ENCODE measurements around the gene ADD1. TPM values are rescaled to one million over a fixed set of nuclear protein-coding genes. Genes with fewer than 3 reads are reported as not detected.
A peak's percentile ranks its signal among the peaks of the same experiment; 100 is the strongest.

Gene ADD1
- total RNA-seq, 1 donor from 2014 or later, result 235 TPM

DNA sequence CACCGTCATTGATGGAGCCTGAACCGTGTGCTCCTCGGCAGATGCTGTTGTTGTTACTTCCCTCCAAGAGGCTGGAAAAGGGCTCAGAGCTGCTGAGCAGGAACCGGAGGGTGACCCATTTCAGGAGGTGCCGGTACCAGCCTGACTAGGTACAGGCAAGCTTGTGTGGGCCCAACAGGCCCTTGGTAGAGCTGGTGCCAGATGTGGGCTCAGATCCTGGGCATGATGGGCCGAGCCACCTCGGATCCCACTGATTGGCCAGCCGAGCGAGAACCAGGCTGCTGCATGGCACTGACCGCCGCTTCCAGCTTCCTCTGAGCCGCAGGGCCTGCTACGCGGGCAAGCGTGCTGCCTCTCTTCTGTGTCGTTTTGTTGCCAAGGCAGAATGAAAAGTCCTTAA is 85.8 kb downstream of the ADD1 start:
- Mint-ChIP-seq H3K27ac (peak overlapping the region; percentile 69), H3K4me3 (no peak overlapping the region), H3K4me1 (ENCODE audit: unreplicated experiment) (peaks cover 5% of the 10 kb centered on the region), H3K9me3 (no peaks in the 10 kb centered on the region), H3K36me3 (peaks cover 12% of the 10 kb centered on the region), H3K27me3 (no peaks in the 10 kb centered on the region)
- TF ChIP-seq, protein P1, sequence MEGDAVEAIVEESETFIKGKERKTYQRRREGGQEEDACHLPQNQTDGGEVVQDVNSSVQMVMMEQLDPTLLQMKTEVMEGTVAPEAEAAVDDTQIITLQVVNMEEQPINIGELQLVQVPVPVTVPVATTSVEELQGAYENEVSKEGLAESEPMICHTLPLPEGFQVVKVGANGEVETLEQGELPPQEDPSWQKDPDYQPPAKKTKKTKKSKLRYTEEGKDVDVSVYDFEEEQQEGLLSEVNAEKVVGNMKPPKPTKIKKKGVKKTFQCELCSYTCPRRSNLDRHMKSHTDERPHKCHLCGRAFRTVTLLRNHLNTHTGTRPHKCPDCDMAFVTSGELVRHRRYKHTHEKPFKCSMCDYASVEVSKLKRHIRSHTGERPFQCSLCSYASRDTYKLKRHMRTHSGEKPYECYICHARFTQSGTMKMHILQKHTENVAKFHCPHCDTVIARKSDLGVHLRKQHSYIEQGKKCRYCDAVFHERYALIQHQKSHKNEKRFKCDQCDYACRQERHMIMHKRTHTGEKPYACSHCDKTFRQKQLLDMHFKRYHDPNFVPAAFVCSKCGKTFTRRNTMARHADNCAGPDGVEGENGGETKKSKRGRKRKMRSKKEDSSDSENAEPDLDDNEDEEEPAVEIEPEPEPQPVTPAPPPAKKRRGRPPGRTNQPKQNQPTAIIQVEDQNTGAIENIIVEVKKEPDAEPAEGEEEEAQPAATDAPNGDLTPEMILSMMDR (conservative IDR thresholded peaks at IDR 0.05), result no peak
- no peak for DNase-seq (ENCODE audit: extremely low spot score, unreplicated experiment)

DNA sequence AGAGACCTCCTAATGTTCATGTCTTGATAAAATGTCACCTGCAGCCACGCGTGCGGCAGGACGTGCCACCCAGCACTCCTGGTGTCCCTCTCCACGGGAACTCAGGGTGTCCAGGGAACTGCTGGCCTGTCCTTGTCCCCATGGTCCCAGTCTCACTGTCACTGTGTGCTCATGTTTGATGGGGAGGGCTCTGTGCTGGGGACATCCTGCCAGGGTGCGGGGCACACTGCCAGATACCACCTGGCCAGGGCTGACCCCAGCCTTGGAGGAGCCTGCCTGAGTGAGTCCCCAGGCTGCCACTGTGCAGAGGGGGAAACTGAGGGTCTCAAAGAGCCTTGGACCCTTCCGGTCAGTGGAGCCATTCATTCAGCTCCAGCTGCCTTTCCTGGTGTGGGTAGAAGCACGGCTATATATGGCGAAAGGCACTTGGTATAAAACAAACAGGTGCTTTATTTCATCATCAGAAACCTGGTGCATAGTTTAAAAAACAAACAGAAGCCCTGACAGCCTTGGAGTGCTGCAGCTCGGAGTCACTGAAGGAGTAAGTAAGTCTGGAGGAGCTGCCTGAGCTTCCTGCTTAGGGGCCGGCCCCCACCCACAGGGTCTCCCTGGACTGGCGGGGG is 86.6 kb downstream of the ADD1 start:
- peaks cover 12% of the 10 kb centered on the region for H3K36me3 Mint-ChIP-seq

DNA sequence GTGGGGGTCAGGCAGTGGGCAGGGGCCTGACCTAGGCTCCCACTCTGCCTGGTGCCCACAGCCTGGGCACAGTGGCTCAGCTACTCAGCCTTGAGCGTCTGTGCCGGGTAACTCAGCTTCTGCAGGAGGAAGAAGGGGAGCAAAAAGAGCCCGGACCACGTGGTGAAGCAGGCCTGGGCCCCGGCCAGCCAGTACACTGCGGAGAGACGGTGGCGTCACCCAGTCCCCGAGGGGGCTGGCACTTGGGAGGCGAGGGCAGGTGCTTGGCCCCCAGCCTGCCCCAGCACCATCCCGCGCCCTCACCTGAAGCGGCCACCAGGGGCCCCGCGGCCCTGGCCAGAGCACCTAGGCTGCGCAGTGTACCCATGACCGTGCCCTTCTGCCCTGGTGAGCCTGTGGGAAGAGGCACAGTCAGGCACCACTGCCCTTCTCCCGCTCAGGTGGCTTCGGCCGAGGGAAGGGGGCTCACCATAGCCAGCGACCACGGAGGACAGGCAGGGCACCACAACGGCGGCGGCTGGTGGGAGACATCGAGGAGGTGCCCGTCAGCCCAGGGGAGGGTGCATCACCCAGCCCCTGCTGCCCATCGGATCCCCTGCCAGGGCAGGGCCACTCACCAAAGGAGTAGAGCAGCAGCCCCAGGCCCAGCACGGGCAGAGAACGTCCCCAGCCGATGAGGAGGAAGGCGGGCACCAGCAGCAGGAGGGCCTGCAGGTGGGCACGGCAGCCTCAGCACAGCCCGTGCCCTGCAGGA is 87.3 kb downstream of the ADD1 start:
- Mint-ChIP-seq H3K36me3 (peaks cover 12% of the 10 kb centered on the region), H3K27ac (no peak overlapping the region), H3K27me3 (no peaks in the 10 kb centered on the region), H3K4me3 (no peak overlapping the region), H3K4me1 (ENCODE audit: unreplicated experiment) (peaks cover 9% of the 10 kb centered on the region), H3K9me3 (no peaks in the 10 kb centered on the region)
- TF ChIP-seq, protein P1 (conservative IDR thresholded peaks at IDR 0.05), result peak; percentile 46
- DNase-seq (ENCODE audit: extremely low spot score, unreplicated experiment), result no peak

More for the DNA sequence above, 86.6 kb downstream of the ADD1 start:
- no peak overlapping the region for H3K4me3 Mint-ChIP-seq
- DNase-seq (ENCODE audit: extremely low spot score, unreplicated experiment), result no peak
- TF ChIP-seq, protein P1 (conservative IDR thresholded peaks at IDR 0.05), result no peak
- H3K4me1 Mint-ChIP-seq (ENCODE audit: unreplicated experiment), result peaks cover 5% of the 10 kb centered on the region
- no peaks in the 10 kb centered on the region for H3K9me3 Mint-ChIP-seq
- H3K27ac Mint-ChIP-seq, result no peak overlapping the region
- H3K27me3 Mint-ChIP-seq, result no peaks in the 10 kb centered on the region

DNA sequence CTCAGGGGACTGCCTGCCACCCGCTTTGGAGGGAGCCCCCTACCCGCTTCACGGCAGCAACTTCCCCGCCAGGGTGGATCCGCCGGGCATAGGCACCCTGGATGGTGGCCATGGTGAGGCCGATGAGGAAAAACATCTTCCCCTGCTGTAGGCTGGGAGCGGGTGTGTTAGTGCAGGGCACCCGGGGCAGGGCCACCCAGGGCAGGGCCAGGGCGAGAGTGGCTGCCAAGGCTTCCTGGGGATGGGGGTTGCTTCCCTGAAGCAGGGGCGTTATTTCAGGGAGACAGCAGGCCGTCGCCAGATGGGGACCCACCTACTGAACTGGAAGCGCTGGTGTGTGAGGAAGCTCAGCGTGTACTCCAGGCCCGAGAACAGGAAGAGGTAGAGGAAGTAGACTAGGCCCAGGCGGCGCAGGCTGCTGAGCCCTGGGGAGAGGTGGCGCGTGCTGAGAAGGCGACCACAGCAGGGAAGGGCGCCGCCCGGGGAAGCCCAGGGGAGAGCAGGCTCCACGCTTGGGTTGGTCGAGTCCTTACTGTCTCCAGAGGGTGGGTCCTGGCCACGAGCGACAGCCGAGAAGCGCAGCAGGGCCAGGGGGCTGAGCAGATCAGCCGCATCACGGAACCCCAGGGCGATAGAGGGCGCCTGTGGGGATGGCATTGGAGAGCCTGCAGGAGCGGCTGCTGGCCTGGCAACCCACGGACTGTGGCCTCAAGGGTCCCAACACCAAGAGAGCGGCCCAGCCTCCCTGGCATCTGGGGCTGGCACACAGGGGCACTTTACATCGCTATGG is 88.1 kb downstream of the ADD1 start:
- H3K27me3 Mint-ChIP-seq, result no peaks in the 10 kb centered on the region
- DNase-seq (ENCODE audit: extremely low spot score, unreplicated experiment), result no peak
- TF ChIP-seq, protein P1 (conservative IDR thresholded peaks at IDR 0.05), result no peak
- peak overlapping the region; percentile 41 for H3K27ac Mint-ChIP-seq
- peak overlapping the region; percentile 87 for H3K4me3 Mint-ChIP-seq
- peaks cover 9% of the 10 kb centered on the region for H3K36me3 Mint-ChIP-seq
- peaks cover 15% of the 10 kb centered on the region for H3K4me1 Mint-ChIP-seq (ENCODE audit: unreplicated experiment)
- H3K9me3 Mint-ChIP-seq, result no peaks in the 10 kb centered on the region

DNA sequence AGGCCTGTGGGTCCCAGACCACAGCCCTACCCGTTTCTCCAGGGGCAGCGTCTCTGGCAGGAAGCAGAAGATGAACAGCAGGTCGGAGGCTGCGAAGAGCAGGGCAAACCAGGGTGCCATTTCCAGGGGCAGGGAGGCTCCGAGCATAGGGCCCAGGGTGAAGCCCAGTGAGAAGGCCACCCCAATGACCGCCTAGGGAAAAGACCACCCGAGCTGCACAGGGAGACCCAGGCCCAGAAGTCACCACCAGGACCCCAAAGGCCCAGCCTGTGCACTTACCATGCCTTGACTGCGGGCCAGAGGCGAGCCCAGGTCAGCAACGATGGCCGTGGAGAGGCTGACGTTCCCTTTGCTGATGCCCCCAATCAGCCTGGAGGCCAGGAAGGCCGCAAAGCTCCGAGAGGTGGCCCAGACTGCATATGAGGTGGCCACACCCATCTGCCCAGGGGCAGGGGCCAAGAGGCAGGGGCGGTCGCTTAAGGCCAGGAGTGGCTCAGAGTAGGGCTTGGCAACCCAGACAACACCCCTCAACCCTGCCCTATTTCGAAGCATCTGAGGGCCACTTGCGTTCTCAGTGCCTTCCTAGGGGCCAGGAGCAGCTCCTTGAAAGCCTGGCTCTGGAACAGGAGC is 88.8 kb downstream of the ADD1 start:
- Mint-ChIP-seq H3K4me3 (peak overlapping the region; percentile 87), H3K27me3 (no peaks in the 10 kb centered on the region), H3K9me3 (no peaks in the 10 kb centered on the region), H3K36me3 (peaks cover 11% of the 10 kb centered on the region), H3K4me1 (ENCODE audit: unreplicated experiment) (peaks cover 22% of the 10 kb centered on the region), H3K27ac (peak overlapping the region; percentile 94)
- TF ChIP-seq, protein P1 (conservative IDR thresholded peaks at IDR 0.05), result no peak
- no peak for DNase-seq (ENCODE audit: extremely low spot score, unreplicated experiment)

All from type B pancreatic cell (in vitro differentiated cells).